Heart left ventricle (tissue), 16 donors: ENCODE measurements around the gene TMEM132D. TPM values are rescaled to one million over a fixed set of nuclear protein-coding genes. Genes with fewer than 3 reads are reported as not detected.
"Not testable (repeated sequence)": the region's sequence is repeated elsewhere in the genome, so short reads cannot be mapped to it uniquely, and the experiment has no call there.

ENCODE experiments used
- ATAC-seq, 4 donors: fragments of 200-7000 bp; cut with Tn5 transposase; one replicate each; pipeline ENCODE4 v1.9.1; 2020 to 2022; ENCODE audit warnings: moderate library complexity in 4 of 4, mild to moderate bottlenecking in 3 of 4, moderate number of reproducible peaks in 1 of 4
- DNase-seq, 5 donors: peaks; one replicate each; pipeline ENCODE4 v3.0.0-alpha.2; 2020
- H3K27ac ChIP-seq, 12 donors: fragments of 200-600 bp; sonication (generic) in 4 of 12; one replicate each; pipeline versions ENCODE4 v1.5.0 to v1.8.0; 2016 to 2022; ENCODE audit warnings: mild to moderate bottlenecking in 2 of 12
- H3K27me3 ChIP-seq, 9 donors: fragments of 200-600 bp; sonication (generic) in 2 of 9; one replicate each; pipeline versions ENCODE4 v1.5.1 to v1.8.0; 2016 to 2022; ENCODE audit warnings: mild to moderate bottlenecking in 3 of 9
- H3K36me3 ChIP-seq, 9 donors: fragments of 200-600 bp; sonication (generic) in 2 of 9; one replicate each; pipeline versions ENCODE4 v1.5.0 to v1.8.0; 2018 to 2022; ENCODE audit warnings: mild to moderate bottlenecking in 2 of 9
- H3K4me1 ChIP-seq, 12 donors: fragments of 200-600 bp; sonication (generic) in 4 of 12; one replicate each; pipeline versions ENCODE4 v1.5.0 to v1.8.0; 2016 to 2022; ENCODE audit warnings: mild to moderate bottlenecking in 3 of 12
- H3K4me3 ChIP-seq, 12 donors: fragments of 200-600 bp; sonication (generic) in 4 of 12; one replicate each; pipeline versions ENCODE4 v1.5.0 to v1.8.0; 2017 to 2022; ENCODE audit warnings: mild to moderate bottlenecking in 9 of 12, moderate library complexity in 4 of 12
- H3K9me3 ChIP-seq, 12 donors: fragments of 200-600 bp; sonication (generic) in 4 of 12; one replicate each; pipeline versions ENCODE4 v1.5.0 to v1.8.0; 2016 to 2022; ENCODE audit warnings: mild to moderate bottlenecking in 1 of 12
- POLR2A ChIP-seq, 2 donors: fragments of 450-650 bp; IDR thresholded peaks; one replicate each; pipeline ENCODE4 v1.6.1; 2017; ENCODE audit warnings: antibody characterized with exemption in 2 of 2, mild to moderate bottlenecking in 2 of 2, moderate library complexity in 2 of 2
- WGBS, 4 donors: extraction: QIAGEN DNeasy Blood & Tissue Kit in 2 of 4; methylation state at CpG; one replicate each; pipeline versions ENCODE4 v1.1.5 to v1.1.7; 2013 to 2018; 5-methylcytosine and 5-hydroxymethylcytosine counted together
- intact Hi-C, 10 donors: fragments of 100-400 bp; cut with DNase I; formaldehyde crosslinking; loops; one replicate each; pipeline versions ENCODE4 v1.11.1 to v1.14.2; 2022
- polyA plus RNA-seq, 2 donors: library from polyadenylated mRNA; stranded (reverse); fragments of 200-250 nt; gene quantifications; one replicate each; pipeline ENCODE4 v1.2.3, GENCODE V29; 2013
- total RNA-seq, 9 donors: library from RNA; depleted of rRNA in 2 of 9; stranded (reverse); fragments of >200 nt in 2 of 9; fragmentation: NEBNext Ultra II Directional in 3 of 9; extraction: Animal tissue kit (Norgen Biotek cat#: 25700) in 3 of 9; gene quantifications; one replicate each; pipeline versions ENCODE4 v1.1.0 to v1.2.4, GENCODE V29; 2016 to 2023
- TF ChIP-seq, protein P1 (sequence below), 12 donors: fragments of 200-600 bp; sonication (generic) in 4 of 12; IDR thresholded peaks; one replicate each; pipeline versions ENCODE4 v1.5.0 to v1.8.0; 2018 to 2022; ENCODE audit warnings: antibody characterized with exemption in 12 of 12, mild to moderate bottlenecking in 5 of 12
- donor health status: ischemic (EF 13 %, LVEDD 7.1; RV severe dilation, severe dysfunction).
- donor health status: healthy with polysubstance abuse.
- donor health status: DM: no; HTN: yes; CAD: no.
- donor health status: DM: no; HTN: no; CAD: no.
- donor health status: ischemic (EF 25% LVEDD 6.9; RV normal size, moderate dysfunction).
- donor health status: ischemic (EF 25% LVEDD 5.7; RV mildly dilated, moderate dysfunction).
- donor health status: healthy.
- donor health status: DM: yes; HTN: yes; CAD: no.
- donor health status: ischemic (EF 35%, LVEDD 5.7; RV mildly dilated, moderate dysfunction).
- donor health status: nonischemic (EF 11% LVEDD 7.7; RV severe dilation, severe dysfunction).
- donor health status: DM: yes; HTN: yes; CAD: no.
- donor health status: PGD.
- donor health status: ischemic (EF 29% LVEDD 5.4; RV normal size, mild dysfunction).
- donor health status: nonischemic (EF 23%, LVEDD 6.1; RV moderate dilation, normal function).

The TMEM132D gene
- total and polyA plus RNA-seq, 11 donors, result not detected

DNA sequence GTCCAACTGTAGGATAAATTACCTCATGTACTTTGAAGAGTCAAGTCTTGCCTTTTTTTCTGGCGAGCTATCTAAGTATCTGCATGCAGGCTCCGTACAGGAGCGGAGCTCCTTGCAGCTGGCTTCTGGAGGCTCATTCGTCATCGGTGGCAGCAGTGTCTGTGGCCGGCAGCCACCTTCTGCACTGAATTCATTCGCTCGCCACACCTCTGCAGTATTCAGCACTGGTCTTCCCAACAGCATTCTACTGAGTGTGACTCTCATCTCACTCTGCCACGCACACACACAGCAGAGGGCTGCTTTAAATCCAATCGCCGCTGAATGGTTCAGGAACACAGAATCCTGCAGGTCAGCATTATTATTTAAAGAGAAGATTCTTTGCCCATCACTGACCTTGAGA, 850.6 kb downstream of the TMEM132D start:
- DNase-seq, result no peak
- no peak overlapping the region for H3K4me3 ChIP-seq
- H3K9me3 ChIP-seq, result no peaks in the 10 kb centered on the region
- H3K4me1 ChIP-seq, result no peaks in the 10 kb centered on the region
- WGBS, 4 donors, result 66 to 82% (median 75%) methylated on average over 11 of the region's 11 CpGs
- no peaks in the 10 kb centered on the region for H3K36me3 ChIP-seq
- no peak overlapping the region for H3K27ac ChIP-seq
- no peaks in the 10 kb centered on the region for H3K27me3 ChIP-seq
- TF ChIP-seq POLR2A (IDR thresholded peaks at IDR 0.05), result no peak
- TF ChIP-seq, protein P1, sequence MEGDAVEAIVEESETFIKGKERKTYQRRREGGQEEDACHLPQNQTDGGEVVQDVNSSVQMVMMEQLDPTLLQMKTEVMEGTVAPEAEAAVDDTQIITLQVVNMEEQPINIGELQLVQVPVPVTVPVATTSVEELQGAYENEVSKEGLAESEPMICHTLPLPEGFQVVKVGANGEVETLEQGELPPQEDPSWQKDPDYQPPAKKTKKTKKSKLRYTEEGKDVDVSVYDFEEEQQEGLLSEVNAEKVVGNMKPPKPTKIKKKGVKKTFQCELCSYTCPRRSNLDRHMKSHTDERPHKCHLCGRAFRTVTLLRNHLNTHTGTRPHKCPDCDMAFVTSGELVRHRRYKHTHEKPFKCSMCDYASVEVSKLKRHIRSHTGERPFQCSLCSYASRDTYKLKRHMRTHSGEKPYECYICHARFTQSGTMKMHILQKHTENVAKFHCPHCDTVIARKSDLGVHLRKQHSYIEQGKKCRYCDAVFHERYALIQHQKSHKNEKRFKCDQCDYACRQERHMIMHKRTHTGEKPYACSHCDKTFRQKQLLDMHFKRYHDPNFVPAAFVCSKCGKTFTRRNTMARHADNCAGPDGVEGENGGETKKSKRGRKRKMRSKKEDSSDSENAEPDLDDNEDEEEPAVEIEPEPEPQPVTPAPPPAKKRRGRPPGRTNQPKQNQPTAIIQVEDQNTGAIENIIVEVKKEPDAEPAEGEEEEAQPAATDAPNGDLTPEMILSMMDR (IDR thresholded peaks at IDR 0.05), result no peak
- intact Hi-C loops, result no loop called here
- ATAC-seq, result no peak

DNA sequence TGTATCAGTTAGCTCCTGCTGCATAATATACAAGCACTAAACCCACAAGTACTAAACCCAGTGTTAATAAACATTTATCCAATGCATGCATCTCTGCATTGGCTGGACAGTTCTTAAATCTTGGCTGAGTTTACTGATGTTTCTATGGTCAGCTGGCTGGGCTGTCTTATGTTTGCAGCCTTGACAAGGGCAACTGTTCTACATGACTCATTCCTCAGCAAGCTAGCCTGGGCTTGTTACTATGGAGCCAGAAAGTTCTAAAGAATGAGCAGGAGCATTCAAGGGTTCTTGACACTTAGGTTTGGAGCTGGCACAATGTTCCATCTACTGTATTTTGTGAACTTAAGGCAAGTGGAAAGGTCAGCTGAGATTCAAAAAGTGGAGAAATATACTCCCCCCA, 851.5 kb downstream of the TMEM132D start:
- Histone ChIP-seq H3K36me3 (no peaks in the 10 kb centered on the region), H3K4me3 (no peak overlapping the region), H3K27me3 (no peaks in the 10 kb centered on the region), H3K27ac (no peak overlapping the region), H3K9me3 (no peaks in the 10 kb centered on the region), H3K4me1 (no peaks in the 10 kb centered on the region)
- intact Hi-C loops, result no loop called here
- no peak for DNase-seq
- no peak for TF ChIP-seq POLR2A (IDR thresholded peaks at IDR 0.05)
- TF ChIP-seq, protein P1 (IDR thresholded peaks at IDR 0.05), result no peak
- no peak for ATAC-seq

DNA sequence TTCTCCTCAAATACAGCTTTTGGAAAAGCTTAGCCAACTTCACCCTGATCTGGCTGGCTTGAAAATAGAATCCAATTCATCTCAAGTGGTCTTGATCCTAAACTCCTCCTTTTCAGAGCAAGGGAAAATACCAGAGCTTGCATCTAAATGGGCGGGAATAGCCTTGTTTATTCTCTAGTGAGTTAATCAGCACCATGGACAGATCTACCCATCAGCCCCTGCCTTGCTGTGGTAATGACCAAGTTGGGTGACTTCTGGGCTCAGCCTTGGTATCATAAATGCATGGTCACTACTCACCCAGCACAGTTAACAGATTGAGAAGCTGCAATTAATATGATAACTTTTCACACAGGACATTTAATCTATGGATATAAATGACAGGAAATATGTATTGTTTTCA, 853.9 kb downstream of the TMEM132D start:
- no peaks in the 10 kb centered on the region for H3K9me3 ChIP-seq
- no peaks in the 10 kb centered on the region for H3K4me1 ChIP-seq
- WGBS, 4 donors, result 0 to 13% (median 2%) methylated on average over 1 of the region's 1 CpG
- H3K4me3 ChIP-seq, result no peak overlapping the region
- no peak for DNase-seq
- H3K27me3 ChIP-seq, result no peaks in the 10 kb centered on the region
- no peak overlapping the region for H3K27ac ChIP-seq
- TF ChIP-seq, protein P1 (IDR thresholded peaks at IDR 0.05), result no peak
- TF ChIP-seq POLR2A (IDR thresholded peaks at IDR 0.05), result no peak
- intact Hi-C loops, result no loop called here
- no peak for ATAC-seq
- no peaks in the 10 kb centered on the region for H3K36me3 ChIP-seq

DNA sequence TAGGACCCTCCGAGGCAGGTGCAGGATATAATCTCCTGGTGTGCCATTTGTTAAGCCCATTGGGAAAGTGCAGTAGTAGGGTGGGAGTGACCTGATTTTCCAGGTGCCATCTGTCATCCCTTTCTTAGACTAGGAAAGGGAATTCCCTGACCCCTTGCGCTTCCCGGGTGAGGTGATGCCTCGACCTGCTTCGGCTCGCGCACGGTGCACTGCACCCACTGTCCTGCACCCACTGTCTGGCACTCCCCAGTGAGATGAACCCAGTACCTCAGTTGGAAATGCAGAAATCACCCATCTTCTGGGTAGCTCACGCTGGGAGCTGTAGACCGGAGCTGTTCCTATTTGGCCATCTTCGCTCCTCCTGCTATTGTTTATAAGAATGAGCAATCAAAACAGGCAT, 860.5 kb downstream of the TMEM132D start:
- H3K27me3 ChIP-seq, H3K9me3 ChIP-seq, H3K36me3 ChIP-seq, intact Hi-C loops, DNase-seq, H3K4me1 ChIP-seq, H3K27ac ChIP-seq, ATAC-seq, H3K4me3 ChIP-seq: not testable (repeated sequence)
- 80 to 91% (median 86%) methylated on average over 11 of the region's 11 CpGs for WGBS, 4 donors

DNA sequence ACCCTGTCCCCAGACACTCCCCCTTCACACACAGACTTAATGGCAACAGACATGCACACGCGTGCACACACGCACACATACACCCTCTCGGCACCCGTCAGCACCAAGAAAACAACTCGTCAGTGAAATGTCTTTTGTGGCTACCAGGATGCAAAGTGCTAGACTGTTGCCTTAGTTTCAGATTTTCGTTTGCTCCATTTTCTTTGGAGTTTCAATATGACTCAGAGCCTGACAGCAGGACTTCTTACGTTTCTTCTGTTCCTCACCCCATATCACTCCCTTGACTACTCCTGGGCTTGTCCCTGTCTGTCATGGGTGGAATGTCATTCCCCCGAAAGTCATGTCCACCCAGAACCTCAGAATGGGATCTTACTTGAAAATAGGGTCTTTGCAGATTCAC, 867.7 kb downstream of the TMEM132D start:
- intact Hi-C loops, result no loop called here
- 73 to 85% (median 82%) methylated on average over 9 of the region's 9 CpGs for WGBS, 4 donors
- DNase-seq, result no peak
- TF ChIP-seq, protein P1 (IDR thresholded peaks at IDR 0.05), result no peak
- TF ChIP-seq POLR2A (IDR thresholded peaks at IDR 0.05), result no peak
- Histone ChIP-seq H3K9me3 (peaks cover 0 to 5% (median 0%) of the 10 kb centered on the region in 12 donors), H3K36me3 (no peaks in the 10 kb centered on the region), H3K27me3 (no peaks in the 10 kb centered on the region), H3K4me1 (no peaks in the 10 kb centered on the region), H3K27ac (no peak overlapping the region), H3K4me3 (no peak overlapping the region)
- ATAC-seq, result no peak
